Vagina (tissue), 2 donors: ENCODE measurements around the gene MYO1D.

Experiments
- POLR2A ChIP-seq, 2 donors: fragments of 450-650 bp; IDR thresholded peaks; one replicate each; pipeline ENCODE4 v1.6.1; 2017; ENCODE audit warnings: antibody characterized with exemption in 2 of 2, mild to moderate bottlenecking in 2 of 2, moderate library complexity in 2 of 2
- TF ChIP-seq, protein P1 (sequence below), 3 experiments: fragments of 450-650 bp in 2 of 3; fragments of 200-600 bp in 1 of 3; sonication (generic) in 1 of 3; IDR thresholded peaks; one replicate each; pipeline ENCODE4 v1.5.1; 2017 to 2019; ENCODE audit warnings: antibody characterized with exemption in 3 of 3, mild to moderate bottlenecking in 2 of 3, moderate library complexity in 2 of 3

DNA sequence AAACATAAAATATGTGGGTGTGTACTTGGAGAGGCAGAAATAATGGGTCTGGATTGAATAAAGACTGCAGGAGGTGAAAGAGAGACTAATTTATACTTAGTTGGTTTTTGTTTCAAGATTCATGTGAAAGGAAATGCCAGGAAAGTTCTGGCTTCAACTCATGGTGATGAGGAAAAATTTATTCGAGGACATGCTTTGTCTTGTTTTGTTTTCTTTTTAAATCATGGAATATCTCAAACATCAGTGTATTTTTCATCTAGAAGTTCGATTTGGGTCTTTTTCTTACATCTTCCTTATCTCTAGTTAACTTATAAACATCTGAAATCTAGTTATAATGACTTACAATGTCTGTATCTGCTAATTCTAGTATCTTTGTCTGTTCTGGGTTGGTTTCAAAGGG lies 275.1 kb downstream of the MYO1D start:
- TF ChIP-seq POLR2A (IDR thresholded peaks at IDR 0.05) = no peak
- TF ChIP-seq, protein P1, sequence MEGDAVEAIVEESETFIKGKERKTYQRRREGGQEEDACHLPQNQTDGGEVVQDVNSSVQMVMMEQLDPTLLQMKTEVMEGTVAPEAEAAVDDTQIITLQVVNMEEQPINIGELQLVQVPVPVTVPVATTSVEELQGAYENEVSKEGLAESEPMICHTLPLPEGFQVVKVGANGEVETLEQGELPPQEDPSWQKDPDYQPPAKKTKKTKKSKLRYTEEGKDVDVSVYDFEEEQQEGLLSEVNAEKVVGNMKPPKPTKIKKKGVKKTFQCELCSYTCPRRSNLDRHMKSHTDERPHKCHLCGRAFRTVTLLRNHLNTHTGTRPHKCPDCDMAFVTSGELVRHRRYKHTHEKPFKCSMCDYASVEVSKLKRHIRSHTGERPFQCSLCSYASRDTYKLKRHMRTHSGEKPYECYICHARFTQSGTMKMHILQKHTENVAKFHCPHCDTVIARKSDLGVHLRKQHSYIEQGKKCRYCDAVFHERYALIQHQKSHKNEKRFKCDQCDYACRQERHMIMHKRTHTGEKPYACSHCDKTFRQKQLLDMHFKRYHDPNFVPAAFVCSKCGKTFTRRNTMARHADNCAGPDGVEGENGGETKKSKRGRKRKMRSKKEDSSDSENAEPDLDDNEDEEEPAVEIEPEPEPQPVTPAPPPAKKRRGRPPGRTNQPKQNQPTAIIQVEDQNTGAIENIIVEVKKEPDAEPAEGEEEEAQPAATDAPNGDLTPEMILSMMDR (IDR thresholded peaks at IDR 0.05) = no peak
